WTC11 (cell line): Measurements from ENCODE around the gene NCMAP.

Experiments used
- CREM ChIP-seq: sonication (generic); formaldehyde crosslinking; IDR thresholded peaks from 2 replicates; pipeline ENCODE4 v1.8.1; 2022; ENCODE audit warnings: mild to moderate bottlenecking, missing genetic modification reagents, moderate library complexity
- CTCF ChIP-seq: fragments of 200-600 bp; IDR thresholded peaks from 2 replicates; pipeline ENCODE4 v1.8.0; 2022; ENCODE audit warnings: antibody characterized with exemption
- E2F1 ChIP-seq: sonication (generic); formaldehyde crosslinking; IDR thresholded peaks from 2 replicates; pipeline ENCODE4 v1.8.0; 2022; ENCODE audit warnings: mild to moderate bottlenecking, missing genetic modification reagents
- IRF2 ChIP-seq: sonication (generic); formaldehyde crosslinking; IDR thresholded peaks from 2 replicates; pipeline ENCODE4 v1.8.0; 2022; ENCODE audit warnings: low read depth, missing genetic modification reagents, borderline replicate concordance
- KAT7 ChIP-seq: sonication (generic); formaldehyde crosslinking; IDR thresholded peaks from 2 replicates; pipeline ENCODE4 v1.8.1; 2023; ENCODE audit warnings: missing genetic modification reagents, mild to moderate bottlenecking, borderline replicate concordance
- NFYB ChIP-seq: sonication (generic); formaldehyde crosslinking; conservative IDR thresholded peaks from 2 replicates; pipeline ENCODE4 v1.8.0; 2022; ENCODE audit warnings: low read depth, missing genetic modification reagents
- NR2C2 ChIP-seq: sonication (generic); formaldehyde crosslinking; IDR thresholded peaks from 2 replicates; pipeline ENCODE4 v1.8.0; 2022; ENCODE audit warnings: mild to moderate bottlenecking, missing genetic modification reagents
- PREB ChIP-seq: sonication (generic); formaldehyde crosslinking; IDR thresholded peaks from 2 replicates; pipeline ENCODE4 v1.8.1; 2022; ENCODE audit warnings: mild to moderate bottlenecking, missing genetic modification reagents, moderate library complexity, borderline replicate concordance
- SP1 ChIP-seq: sonication (generic); formaldehyde crosslinking; conservative IDR thresholded peaks from 2 replicates; pipeline ENCODE4 v1.8.1; 2022; ENCODE audit warnings: missing genetic modification reagents
- ZNF317 ChIP-seq: sonication (generic); formaldehyde crosslinking; IDR thresholded peaks from 2 replicates; pipeline ENCODE4 v1.8.1; 2023; ENCODE audit warnings: low read depth, mild to moderate bottlenecking, moderate library complexity, missing genetic modification reagents, borderline replicate concordance
- ZNF416 ChIP-seq: fragments of 250-450 bp; sonication (Bioruptor Pico); IDR thresholded peaks from 2 replicates; pipeline ENCODE4 v1.9.0; 2021; ENCODE audit warnings: mild to moderate bottlenecking, inconsistent platforms
- ZNF512 ChIP-seq: sonication (generic); formaldehyde crosslinking; IDR thresholded peaks from 2 replicates; pipeline ENCODE4 v1.8.1; 2022; ENCODE audit warnings: missing genetic modification reagents, borderline replicate concordance
- TF ChIP-seq, protein P1 (sequence below): fragments of 250-450 bp; sonication (Bioruptor Pico); IDR thresholded peaks from 2 replicates; pipeline ENCODE4 v1.9.0; 2021; ENCODE audit warnings: mild to moderate bottlenecking
- TF ChIP-seq, protein P2 (sequence below): sonication (generic); formaldehyde crosslinking; IDR thresholded peaks from 2 replicates; pipeline ENCODE4 v1.8.0; 2023; ENCODE audit warnings: mild to moderate bottlenecking, missing genetic modification reagents

- TF ChIP-seq, protein P1, sequence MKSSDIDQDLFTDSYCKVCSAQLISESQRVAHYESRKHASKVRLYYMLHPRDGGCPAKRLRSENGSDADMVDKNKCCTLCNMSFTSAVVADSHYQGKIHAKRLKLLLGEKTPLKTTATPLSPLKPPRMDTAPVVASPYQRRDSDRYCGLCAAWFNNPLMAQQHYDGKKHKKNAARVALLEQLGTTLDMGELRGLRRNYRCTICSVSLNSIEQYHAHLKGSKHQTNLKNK (CRISPR knock-in tag): no peak
- TF ChIP-seq CREM: no peak
- no peak for TF ChIP-seq SP1 (CRISPR knock-in tag)
- no peak for TF ChIP-seq CTCF
- TF ChIP-seq NR2C2 (CRISPR knock-in tag): no peak
- no peak for TF ChIP-seq IRF2 (CRISPR knock-in tag)
- TF ChIP-seq KAT7 (CRISPR knock-in tag): no peak
- no peak for TF ChIP-seq PREB (CRISPR knock-in tag)
- TF ChIP-seq E2F1: no peak
- TF ChIP-seq ZNF416 (CRISPR knock-in tag): no peak
- TF ChIP-seq ZNF317 (CRISPR knock-in tag): no peak
- no peak for TF ChIP-seq NFYB (CRISPR knock-in tag)
- no peak for TF ChIP-seq ZNF512 (CRISPR knock-in tag)
- TF ChIP-seq, protein P2, sequence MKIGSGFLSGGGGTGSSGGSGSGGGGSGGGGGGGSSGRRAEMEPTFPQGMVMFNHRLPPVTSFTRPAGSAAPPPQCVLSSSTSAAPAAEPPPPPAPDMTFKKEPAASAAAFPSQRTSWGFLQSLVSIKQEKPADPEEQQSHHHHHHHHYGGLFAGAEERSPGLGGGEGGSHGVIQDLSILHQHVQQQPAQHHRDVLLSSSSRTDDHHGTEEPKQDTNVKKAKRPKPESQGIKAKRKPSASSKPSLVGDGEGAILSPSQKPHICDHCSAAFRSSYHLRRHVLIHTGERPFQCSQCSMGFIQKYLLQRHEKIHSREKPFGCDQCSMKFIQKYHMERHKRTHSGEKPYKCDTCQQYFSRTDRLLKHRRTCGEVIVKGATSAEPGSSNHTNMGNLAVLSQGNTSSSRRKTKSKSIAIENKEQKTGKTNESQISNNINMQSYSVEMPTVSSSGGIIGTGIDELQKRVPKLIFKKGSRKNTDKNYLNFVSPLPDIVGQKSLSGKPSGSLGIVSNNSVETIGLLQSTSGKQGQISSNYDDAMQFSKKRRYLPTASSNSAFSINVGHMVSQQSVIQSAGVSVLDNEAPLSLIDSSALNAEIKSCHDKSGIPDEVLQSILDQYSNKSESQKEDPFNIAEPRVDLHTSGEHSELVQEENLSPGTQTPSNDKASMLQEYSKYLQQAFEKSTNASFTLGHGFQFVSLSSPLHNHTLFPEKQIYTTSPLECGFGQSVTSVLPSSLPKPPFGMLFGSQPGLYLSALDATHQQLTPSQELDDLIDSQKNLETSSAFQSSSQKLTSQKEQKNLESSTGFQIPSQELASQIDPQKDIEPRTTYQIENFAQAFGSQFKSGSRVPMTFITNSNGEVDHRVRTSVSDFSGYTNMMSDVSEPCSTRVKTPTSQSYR (CRISPR knock-in tag): no peak
Observed at GRCh38 chr1:24619376-24619775, 63.5 kb downstream of the NCMAP start.
